ACHN (cell line): Measurements from ENCODE around the gene ATP5PO.
A peak's percentile ranks its signal among the peaks of the same experiment; 100 is the strongest.
"Not testable (repeated sequence)": the region's sequence is repeated elsewhere in the genome, so short reads cannot be mapped to it uniquely, and the experiment has no call there.

Experiments
- DNase-seq: peaks from one replicate; pipeline ENCODE4 v3.0.0-alpha.2; 2015
- in situ Hi-C: cut with HindIII; loops from 2 replicates; pipeline ENCODE4 v1.10.0; 2017; ENCODE audit warnings: low sequenced_read_pairs, low pct_ligation_motif_present, low pct_unique_long_range_greater_than_20kb

ATP5PO gene

DNA sequence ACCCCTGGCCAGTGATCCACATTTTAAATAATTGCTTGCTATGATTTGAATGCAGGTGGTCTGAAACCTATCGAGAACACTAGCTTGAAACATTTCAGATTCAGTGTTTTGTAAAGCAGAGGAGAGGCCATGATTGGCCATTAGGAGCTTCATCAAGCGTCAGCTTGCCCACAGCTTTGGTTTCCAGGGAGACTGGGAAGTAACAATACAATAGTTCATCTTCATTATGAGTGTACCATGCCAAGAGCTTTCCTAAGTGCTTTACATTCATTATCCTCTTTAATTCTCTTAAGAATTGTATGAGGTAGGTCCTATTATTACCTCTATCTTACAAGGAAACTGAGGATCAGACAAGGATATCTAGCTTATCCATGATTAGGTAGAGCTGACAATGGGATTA, 27.7 kb upstream of the ATP5PO start:
- DNase-seq = no peak
- in situ Hi-C loops = no loop called here

- in situ Hi-C loops = no loop called here
- DNase-seq = no peak
These were observed 26.8 kb upstream of the ATP5PO start for GRCh38 chr21:33942426-33942825.

GRCh38 chr21:33940881-33941245, 25.3 kb upstream of the ATP5PO start:
- DNase-seq = no peak
- in situ Hi-C loops = no loop called here

- DNase-seq = no peak
- in situ Hi-C loops = no loop called here
These were observed 24.7 kb upstream of the ATP5PO start for GRCh38 chr21:33940164-33940880.

DNA sequence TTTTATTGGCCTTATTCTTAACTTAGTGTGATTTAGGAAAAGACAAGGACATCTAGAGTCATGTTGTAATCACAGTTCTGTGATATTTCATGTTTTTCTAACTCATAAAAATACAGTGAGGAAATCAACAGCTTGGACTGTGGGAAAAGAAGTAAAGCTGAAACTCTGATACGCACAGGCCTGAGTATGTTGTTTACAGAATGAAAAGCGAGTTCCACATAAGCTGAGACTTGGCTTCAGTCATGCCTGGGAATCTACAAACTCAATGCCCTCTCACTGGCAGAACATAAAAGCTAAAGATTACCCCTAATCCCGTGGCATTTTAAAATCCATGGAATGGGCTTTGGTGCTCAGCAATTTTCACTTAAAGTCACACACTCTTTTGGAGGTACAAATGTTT, 23.6 kb upstream of the ATP5PO start:
- in situ Hi-C loops = no loop called here
- no peak for DNase-seq

GRCh38 chr21:33938381-33938780, 22.8 kb upstream of the ATP5PO start:
- in situ Hi-C loops = no loop called here
- no peak for DNase-seq

DNA sequence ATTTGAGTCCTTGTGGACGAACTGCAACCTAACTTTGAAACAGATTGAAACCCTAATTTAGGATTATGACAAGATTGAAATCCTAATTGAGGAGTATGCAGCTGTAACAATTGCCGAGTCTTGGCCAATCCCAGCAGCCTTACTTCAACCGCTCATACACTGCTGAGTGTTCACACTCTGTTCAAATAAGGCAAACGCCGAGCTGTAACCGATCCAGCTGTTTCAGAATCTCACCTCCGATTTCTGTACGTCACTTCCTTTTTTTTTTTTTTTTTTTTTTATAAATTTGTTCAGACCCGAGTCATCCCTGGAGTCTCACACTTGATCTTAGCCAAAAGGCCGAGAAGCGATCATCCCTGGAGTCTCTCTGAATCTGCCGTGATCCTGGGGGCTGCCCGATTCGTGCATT, 22.3 kb upstream of the ATP5PO start:
- in situ Hi-C loops = no loop called here
- no peak for DNase-seq

DNA sequence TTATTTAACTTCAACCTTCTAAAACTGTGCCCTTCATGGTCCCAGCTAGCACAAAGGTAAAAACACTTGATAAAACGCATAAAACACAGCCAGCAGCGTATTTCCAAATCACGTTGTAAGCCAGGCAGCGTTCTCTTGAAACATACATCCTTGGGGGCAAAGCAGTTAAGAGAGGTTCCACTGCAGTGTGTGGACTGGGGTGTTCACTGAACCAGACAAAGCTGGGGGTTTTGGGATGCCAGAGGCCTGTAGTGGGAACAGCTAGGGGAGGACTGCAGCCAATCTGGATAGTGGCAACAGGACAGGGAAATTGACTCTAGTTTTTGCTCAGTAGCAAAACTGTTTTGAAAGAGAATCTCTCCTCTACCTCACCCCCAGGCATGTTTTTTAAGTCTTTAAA, 21.5 kb upstream of the ATP5PO start:
- in situ Hi-C loops = no loop called here
- no peak for DNase-seq

- in situ Hi-C loops = no loop called here
- DNase-seq = no peak
These were observed 20.9 kb upstream of the ATP5PO start for GRCh38 chr21:33936301-33937038.

DNA sequence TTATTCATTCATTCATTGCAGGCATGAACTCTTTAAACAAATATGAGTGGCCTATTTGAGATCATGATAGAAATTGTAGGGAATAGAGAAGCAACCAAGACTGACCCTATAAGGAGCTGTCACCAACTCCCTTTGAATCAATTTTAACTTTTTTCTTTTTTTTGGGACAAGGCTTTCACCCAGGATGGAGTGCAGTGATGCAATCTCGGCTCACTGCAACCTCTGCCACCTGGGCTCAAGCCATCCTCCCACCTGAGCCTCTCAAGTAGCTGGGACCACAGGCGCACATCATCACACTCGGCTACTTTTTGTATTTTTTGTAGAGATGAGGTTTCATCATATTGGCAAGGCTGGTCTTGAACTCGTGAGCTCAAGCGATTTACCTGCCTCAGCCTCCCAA, 17.1 kb upstream of the ATP5PO start:
- no peak for DNase-seq
- in situ Hi-C loops = no loop called here

DNA sequence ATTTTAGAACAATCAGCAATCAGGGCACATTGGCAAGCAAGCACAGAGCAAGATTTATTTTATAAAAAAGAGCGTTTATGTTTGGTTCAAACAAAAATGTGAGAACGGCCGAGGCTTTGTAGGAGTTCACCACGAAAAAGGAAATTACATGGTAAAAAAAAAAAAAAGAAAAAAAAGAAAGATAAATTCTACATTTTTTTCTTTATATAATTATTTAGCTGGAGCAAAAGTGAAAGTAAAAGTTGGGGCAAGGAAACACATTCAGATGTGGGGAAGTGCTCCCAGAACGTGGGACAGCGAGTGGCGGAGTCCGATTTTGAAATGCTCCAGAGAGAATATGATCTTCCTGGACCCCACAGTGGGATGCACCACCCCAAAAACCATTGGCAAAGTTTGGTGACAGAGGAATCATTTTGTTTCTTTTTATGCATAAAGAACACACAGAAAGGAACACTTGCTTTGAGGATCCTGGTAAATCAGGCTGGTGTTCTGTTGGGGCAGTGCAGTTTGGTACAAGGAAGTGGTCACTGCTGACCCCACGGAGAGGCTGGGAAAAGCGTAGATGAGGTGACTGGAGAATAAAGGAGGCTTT, 16.3 kb upstream of the ATP5PO start:
- in situ Hi-C loops = no loop called here
- no peak for DNase-seq

DNA sequence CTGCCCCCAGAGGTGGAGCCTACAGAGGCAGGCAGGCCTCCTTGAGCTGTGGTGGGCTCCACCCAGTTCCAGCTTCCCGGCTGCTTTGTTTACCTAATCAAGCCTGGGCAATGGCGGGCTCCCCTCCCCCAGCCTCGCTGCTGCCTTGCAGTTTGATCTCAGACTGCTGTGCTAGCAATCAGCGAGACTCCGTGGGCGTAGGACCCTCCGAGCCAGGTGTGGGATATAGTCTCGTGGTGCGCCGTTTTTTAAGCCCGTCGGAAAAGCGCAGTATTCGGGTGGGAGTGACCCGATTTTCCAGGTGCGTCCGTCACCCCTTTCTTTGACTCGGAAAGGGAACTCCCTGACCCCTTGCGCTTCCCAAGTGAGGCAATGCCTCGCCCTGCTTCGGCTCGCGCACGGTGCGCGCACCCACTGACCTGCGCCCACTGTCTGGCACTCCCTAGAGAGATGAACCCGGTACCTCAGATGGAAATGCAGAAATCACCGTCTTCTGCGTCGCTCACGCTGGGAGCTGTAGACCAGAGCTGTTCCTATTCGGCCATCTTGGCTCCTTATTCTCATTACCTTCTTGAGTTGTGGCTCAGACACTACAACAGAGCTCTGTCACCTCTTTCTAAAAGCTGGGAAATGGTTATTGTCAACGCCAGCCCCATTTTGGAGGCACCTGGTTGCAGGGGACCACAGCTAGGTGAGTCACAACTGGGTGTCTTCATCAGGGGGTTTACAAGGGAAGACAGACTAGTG, 15.6 kb upstream of the ATP5PO start:
- DNase-seq, in situ Hi-C loops: not testable (repeated sequence)

DNA sequence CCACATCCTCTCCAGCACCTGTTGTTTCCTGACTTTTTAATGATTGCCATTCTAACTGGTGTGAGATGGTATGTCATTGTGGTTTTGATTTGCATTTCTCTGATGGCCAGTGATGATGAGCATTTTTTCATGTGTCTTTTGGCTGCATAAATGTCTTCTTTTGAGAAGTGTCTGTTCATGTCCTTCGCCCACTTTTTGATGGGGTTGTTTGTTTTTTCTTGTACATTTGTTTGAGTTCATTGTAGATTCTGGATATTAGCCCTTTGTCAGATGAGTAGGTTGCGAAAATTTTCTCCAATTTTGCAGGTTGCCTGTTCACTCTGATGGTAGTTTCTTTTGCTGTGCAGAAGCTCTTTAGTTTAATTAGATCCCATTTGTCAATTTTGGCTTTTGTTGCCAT, 10.6 kb upstream of the ATP5PO start:
- in situ Hi-C loops, DNase-seq: not testable (repeated sequence)

DNA sequence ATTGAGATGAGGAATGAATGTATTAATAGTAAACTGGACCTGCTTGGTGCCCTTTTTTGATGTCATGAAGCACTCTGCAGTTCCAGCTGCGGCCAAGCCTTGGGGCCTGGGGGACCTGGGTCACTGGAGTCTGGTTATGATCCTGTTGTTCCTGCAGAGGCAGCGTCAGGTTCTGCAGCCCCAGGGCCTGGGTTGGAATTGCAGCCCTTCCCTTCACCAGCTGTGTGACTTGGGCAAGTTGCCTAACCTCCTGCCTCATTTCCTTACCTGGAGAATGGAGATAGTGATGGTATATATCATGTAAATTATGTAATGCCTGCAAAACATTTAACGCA, 9.1 kb upstream of the ATP5PO start:
- DNase-seq = no peak
- in situ Hi-C loops = no loop called here

DNA sequence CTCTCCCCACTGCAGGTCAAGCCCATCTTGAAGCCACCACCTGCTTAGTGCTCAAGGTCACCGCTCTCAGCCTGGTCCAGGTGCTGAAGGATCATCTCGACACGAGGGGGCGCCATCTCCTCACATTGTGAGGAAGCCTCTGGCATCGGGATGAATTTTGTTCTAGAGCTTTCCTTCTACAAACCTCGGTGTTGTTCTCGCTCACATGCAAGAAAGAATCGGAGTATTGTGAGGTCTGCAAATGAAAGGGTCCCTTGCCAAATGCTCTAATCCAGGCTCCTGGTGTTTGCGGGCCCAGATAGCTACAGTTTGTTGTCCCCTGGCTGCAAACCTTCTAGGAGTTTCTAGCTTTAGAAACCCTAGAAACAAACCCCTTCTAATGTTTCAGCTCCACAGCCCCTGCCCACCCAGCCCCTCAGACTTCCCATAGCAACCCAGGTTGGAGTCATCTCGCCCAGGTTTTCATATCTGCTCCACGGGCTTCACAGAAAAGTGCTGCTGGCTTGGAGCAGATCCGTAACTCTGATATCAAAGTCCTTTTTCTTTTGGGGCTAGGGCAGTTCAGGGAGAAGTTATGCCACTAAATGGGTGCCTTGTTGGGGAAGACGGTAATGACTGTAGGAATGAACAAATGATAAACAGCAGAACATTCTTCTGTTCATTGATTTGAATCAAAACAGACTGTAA, 8.6 kb upstream of the ATP5PO start:
- DNase-seq = peak; percentile 71
- in situ Hi-C loops = no loop called here

DNA sequence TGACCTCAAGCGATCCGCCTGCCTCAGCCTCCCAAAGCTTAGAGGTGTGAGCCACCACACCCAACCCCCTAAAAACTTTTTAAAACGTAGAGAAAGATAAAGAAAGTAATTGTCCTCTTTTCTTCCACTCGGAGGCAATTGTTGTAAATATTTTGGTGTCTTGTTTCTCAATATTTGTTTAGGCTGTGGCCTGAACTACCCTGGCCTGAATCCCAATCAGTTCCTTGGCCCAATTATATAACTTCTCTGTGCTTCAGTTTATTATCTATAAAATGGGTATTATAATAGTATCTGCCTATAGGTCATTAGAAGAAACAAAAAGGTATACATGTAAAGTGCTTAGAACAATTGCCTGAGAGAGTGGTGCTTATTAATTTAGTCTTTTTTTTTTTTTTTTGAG, 1.8 kb upstream of the ATP5PO start:
- no peak for DNase-seq
- in situ Hi-C loops = no loop called here

DNA sequence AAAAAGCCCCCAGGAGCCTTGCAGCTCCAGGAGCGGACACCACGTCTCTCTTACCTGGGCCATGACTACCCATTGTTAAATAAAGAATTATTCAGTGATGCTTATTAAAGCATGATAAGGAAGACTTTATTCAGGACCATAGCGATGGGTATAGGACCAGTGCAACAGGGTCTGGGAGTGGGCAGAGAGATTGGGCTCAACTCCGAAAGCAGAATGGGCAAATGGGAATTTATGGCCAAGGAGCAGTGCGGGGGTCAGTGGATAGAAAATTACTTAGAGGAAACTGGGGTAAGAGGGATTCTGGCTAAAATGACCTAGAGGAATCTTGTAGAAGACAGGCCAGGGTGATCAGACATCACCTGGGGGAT, 580 bp upstream of the ATP5PO start:
- in situ Hi-C loops = no loop called here
- no peak for DNase-seq

GRCh38 chr21:33914188-33914587, 1.4 kb downstream of the ATP5PO start:
- in situ Hi-C loops = no loop called here
- peak; percentile 83 for DNase-seq

GRCh38 chr21:33909756-33910155, 5.8 kb downstream of the ATP5PO start:
- no peak for DNase-seq
- in situ Hi-C loops = no loop called here
